C4-2B (cell line): ENCODE data around the gene C13orf46.

ENCODE experiments used
- H3K27ac ChIP-seq: fragments of 450-650 bp; 2 replicates; pipeline ENCODE4 v1.5.1; 2017
- ZFX ChIP-seq: fragments of 450-650 bp; IDR thresholded peaks from 2 replicates; pipeline ENCODE4 v1.6.1; 2017
- TF ChIP-seq, protein P1 (sequence below): fragments of 450-650 bp; conservative IDR thresholded peaks from 2 replicates; pipeline ENCODE4 v1.5.1; 2017; ENCODE audit warnings: mild to moderate bottlenecking

C13orf46 gene

DNA sequence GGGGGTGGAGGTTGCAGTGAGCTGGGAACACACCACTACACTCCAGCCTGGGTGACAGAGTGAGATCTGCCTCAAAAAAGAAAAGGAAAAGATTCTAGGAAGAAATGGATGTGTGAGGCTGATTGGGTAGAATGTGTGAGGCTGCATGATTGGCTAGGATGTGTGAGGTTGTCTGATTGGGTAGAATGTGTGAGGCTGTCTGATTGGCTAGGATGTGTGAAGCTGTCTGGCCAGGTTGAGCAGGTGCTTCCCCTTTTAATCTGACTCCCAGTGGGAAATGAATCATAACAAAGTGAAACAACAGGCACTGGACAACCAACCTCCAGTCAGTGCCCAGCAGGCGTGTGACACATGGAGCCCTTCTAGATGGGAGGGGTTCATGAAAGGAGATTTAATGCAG, 14.7 kb downstream of the C13orf46 start:
- TF ChIP-seq, protein P1, sequence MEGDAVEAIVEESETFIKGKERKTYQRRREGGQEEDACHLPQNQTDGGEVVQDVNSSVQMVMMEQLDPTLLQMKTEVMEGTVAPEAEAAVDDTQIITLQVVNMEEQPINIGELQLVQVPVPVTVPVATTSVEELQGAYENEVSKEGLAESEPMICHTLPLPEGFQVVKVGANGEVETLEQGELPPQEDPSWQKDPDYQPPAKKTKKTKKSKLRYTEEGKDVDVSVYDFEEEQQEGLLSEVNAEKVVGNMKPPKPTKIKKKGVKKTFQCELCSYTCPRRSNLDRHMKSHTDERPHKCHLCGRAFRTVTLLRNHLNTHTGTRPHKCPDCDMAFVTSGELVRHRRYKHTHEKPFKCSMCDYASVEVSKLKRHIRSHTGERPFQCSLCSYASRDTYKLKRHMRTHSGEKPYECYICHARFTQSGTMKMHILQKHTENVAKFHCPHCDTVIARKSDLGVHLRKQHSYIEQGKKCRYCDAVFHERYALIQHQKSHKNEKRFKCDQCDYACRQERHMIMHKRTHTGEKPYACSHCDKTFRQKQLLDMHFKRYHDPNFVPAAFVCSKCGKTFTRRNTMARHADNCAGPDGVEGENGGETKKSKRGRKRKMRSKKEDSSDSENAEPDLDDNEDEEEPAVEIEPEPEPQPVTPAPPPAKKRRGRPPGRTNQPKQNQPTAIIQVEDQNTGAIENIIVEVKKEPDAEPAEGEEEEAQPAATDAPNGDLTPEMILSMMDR: no peak
- no peak for TF ChIP-seq ZFX
- H3K27ac ChIP-seq: no peak overlapping the region

DNA sequence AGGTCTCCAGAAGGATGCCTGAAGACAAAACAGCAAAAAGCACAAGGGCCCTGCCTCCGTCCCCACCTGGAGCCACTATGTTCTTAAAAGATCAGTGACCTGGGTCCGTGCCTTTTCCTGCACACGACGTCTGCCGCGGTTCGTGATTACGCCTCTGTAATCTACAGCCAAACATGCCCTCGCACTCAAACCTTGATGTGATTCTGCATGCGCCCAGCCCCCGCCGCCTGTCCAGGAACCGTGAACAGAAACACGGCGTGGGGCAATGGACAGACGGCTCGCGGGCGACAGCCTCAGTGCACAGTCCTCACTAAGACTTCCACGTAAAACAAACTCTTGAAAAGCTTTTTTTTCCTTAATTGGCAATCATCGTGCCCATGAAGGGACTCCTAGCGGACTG, 15.5 kb downstream of the C13orf46 start:
- no peak for TF ChIP-seq ZFX
- TF ChIP-seq, protein P1: no peak
- H3K27ac ChIP-seq: no peak overlapping the region

DNA sequence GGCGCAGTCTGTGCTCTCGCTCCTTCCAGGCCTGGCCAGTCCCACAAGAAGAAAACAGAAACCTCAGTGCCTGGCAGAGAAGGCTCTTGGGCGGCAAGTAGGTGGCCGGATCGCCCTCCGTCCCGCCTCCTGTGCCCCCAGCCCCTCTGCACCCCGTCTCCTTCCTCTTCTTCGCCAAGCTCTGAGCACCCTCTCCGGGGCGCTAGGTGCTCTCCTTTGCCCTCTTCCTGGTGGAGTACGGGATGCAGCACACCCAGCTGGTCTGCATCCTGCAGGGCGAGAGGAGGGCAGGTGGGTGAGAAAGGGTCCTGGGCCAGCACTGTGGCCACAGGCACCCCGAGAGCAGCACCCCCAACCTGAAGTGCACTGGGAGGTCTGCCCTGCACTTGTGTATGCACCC, 17.3 kb downstream of the C13orf46 start:
- no peak overlapping the region for H3K27ac ChIP-seq
- no peak for TF ChIP-seq ZFX
- TF ChIP-seq, protein P1: no peak

DNA sequence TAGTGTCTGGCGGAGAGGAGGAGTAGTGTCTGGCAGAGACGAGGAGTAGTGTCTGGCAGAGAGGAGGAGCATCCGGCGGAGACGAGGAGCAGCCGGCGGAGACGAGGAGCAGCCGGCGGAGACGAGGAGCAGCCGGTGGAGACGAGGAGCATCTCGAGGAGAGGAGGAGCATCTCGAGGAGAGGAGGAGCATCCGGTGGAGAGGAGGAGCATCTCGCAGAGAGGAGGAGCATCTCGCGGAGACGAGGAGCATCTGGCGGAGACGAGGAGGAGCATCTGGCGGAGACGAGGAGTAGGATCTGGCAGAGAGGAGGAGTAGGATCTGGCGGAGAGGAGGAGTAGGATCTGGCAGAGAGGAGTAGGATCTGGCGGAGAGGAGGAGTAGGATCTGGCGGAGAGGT, 18.2 kb downstream of the C13orf46 start:
- no peak for TF ChIP-seq ZFX
- TF ChIP-seq, protein P1: no peak
- no peak overlapping the region for H3K27ac ChIP-seq

DNA sequence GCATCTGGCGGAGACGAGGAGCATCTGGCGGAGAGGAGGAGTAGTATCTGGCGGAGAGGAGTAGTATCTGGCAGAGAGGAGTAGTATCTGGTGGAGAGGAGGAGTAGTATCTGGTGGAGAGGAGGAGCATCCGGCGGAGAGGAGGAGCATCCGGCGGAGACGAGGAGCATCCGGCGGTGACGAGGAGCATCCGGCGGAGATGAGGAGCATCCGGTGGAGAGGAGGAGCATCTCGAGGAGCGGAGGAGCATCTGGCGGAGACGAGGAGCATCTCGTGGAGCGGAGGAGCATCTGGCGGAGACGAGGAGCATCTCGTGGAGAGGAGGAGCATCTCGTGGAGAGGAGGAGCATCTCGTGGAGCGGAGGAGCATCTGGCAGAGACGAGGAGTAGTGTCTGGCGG, 18.6 kb downstream of the C13orf46 start:
- TF ChIP-seq ZFX: no peak
- TF ChIP-seq, protein P1: no peak
- no peak overlapping the region for H3K27ac ChIP-seq

DNA sequence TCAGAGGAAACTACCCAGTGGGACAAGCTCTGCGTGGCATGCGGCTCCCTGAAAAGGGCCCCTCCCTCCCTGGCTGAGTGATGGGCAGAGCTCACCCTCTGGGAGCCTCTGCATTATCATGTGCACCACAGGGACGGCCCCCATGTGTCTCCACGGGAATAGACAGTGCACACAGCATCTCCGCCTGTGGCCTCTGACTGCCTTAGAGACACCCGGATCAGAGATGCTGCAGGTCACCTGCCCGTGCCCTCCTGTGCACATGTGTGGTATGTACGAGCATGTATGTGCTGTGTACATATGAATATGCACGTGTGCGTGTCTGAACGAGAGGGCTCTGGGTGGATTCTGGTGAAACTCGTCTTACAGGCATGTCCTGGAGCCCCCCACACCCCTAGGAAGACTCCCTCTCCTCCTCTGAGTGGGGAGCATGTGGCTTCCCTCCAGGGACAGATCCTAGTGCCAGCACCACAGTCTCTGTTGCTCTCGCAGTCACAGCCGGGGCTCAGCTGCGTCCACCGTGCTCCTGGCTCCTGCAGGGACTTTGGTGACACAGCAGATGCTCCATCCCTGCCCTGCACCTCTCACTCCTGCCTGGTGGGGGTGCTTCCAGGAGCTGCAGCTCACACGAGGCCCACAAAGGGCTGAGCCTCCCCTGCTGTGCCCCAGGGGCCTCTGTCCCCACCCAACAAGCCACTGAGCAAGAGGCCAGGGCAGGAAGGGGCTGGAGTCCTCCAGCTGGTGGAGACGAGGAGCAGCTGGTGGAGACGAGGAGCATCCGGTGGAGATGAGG, 19.6 kb downstream of the C13orf46 start:
- H3K27ac ChIP-seq: no peak overlapping the region
- TF ChIP-seq, protein P1: no peak
- no peak for TF ChIP-seq ZFX

DNA sequence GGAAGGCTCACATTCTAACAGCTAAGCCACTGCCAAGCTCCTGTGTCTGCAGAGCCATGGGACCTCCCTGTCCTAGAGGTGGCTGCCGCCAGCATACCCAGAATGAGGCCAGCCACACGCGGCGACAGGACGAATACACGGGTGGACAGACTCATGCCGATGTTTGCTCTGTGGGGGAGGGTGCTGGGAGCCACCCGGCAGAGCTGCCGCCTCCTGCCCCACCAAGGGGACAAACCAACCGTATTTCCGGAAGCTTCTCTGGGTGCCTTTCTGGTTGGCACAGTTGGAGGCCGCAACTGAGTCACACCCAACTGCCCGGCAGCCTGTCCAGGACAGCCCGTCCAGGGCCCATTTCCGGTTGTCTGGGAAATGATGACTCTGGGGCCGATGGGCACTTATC, 20.3 kb downstream of the C13orf46 start:
- H3K27ac ChIP-seq: no peak overlapping the region
- TF ChIP-seq ZFX: no peak
- TF ChIP-seq, protein P1: no peak
